Glomerular visceral epithelial cell (primary cell): ENCODE measurements around the gene RBFOX2.
A peak's percentile ranks its signal among the peaks of the same experiment; 100 is the strongest.

ENCODE experiments used
- DNase-seq: peaks from one replicate; pipeline ENCODE4 v3.0.0-alpha.2; 2016; ENCODE audit errors: extremely low spot score

The RBFOX2 gene

GRCh38 chr22:35864545-35865165 lies 164.0 kb downstream of the RBFOX2 start:
- DNase-seq, result no peak

DNA sequence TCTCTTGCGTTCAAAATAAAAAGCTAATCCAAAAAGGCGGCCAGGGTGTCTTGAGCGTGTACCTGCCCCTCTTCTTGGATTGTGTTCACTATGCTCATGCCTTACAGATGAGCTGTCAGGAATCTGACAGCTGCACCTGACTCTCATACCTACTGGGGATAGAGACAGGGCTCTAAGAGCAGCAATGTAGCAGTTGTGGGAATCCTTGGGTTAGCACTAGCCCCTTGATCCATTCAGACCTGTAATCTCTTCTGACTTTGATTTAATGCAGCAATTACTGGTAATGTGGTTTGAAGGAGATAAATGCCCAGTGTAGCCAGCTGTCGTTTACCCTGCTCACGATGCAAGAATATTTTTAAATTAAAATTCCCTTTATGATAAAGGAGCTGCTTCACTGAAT lies 165.2 kb downstream of the RBFOX2 start:
- no peak for DNase-seq

GRCh38 chr22:35862697-35863096 lies 165.9 kb downstream of the RBFOX2 start:
- no peak for DNase-seq

- DNase-seq, result no peak
These were observed 167.2 kb downstream of the RBFOX2 start for GRCh38 chr22:35861451-35861850.

GRCh38 chr22:35860837-35861236 lies 167.8 kb downstream of the RBFOX2 start:
- DNase-seq, result no peak

DNA sequence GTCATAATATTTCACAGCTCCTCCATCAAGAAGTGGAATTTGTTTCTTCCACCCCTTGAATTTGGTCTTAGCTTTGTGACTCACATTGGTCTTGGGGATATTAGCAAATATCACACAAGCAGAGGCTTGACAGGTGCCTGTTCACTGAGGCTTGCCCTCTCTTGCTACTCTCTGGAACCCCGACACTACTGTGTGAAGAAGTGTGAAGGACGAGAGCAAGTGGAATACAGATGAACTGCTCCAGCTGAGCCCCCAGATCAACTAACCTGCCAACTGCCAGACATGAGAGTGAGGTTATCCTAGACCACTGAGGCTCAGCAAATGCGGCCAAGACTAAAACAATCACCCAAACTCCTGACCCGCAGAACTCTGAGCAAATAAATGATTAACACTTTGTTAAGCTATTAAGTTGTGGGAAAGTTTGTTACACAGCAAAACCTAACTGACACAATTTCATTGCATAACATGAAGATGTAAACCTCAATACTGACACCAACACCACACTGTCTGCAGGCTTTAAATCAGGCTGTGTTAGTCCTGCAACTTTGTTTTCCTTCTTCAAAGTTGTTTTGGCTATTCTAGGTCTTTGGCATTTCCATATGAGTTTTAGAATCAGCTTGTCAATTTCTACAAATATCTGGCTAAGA lies 168.4 kb downstream of the RBFOX2 start:
- DNase-seq, result no peak

DNA sequence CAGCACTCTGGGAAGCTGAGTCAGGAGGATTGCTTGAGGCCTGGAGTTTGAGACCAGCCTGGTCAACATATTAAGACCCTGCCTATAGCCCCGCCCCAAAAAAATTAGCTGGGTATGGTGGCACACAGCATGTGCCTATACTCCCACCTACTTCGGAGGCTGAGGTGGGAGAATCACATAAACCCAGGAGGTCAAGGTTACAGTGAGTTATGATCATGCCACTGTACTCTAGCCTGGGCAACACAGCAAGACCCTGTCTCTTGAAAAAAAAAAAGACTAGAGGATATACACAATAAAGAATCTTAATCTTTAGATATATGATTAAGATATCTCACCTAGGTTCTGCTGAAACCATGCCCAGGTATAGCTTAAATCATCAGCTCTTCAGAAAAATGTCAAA lies 174.3 kb downstream of the RBFOX2 start:
- DNase-seq, result no peak

GRCh38 chr22:35852076-35852475 lies 176.5 kb downstream of the RBFOX2 start:
- no peak for DNase-seq

DNA sequence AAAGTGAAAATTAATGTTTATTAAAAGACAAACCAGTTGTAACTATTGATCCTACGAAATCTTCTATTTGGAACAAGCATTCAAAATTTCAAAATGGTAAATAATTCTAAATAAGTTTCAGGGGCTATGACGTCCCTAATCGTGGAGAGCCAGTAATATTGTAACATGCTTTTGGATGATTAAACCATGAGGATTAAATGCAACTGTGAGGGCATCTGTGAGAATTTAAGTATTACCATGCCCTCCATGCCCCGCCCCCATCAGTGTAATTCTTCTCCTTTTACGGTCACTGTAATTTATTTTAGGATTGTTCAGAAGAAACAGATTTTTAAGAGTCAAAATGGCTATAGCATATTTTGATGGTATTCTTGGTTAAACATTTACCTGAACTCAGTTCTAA lies 177.8 kb downstream of the RBFOX2 start:
- DNase-seq, result no peak

DNA sequence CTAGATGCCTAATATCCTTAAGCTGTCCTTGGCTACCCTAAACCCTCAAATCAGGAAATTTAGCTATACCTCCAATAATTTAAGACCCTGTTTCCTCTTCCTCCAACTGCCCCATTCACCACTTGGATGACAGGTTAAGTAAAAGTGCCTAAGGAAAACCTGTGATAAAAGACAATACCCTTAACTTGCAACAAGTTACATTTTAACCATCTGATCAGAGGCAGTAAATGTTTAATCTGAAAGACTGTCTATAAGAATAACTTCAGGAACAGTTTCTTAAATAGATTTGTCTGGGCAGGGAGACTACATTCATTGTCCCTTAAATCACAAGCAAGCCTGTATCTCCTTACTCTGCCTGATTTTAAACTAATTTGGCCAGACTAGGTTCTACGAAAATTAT lies 181.8 kb downstream of the RBFOX2 start:
- DNase-seq, result peak; percentile 11

DNA sequence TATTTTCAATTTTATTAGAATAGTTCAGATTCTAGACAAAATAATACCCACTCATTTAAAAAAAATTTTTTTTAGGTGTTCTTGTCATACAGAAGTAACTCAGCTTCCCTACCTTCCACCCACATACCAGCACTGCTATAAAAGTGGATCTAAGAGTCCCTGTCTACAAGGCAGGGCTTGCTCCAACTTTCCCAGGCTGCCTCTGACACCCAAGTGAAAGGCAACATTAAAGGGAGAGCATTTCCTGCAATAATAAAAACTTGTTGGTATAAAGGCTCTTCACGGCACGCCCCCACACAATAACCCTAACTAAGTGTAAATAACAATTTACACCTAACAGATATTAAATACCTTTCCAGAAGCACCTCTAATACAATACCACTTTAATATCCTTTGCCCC lies 183.7 kb downstream of the RBFOX2 start:
- no peak for DNase-seq

GRCh38 chr22:35842954-35843353 lies 185.7 kb downstream of the RBFOX2 start:
- DNase-seq, result peak; percentile 48

DNA sequence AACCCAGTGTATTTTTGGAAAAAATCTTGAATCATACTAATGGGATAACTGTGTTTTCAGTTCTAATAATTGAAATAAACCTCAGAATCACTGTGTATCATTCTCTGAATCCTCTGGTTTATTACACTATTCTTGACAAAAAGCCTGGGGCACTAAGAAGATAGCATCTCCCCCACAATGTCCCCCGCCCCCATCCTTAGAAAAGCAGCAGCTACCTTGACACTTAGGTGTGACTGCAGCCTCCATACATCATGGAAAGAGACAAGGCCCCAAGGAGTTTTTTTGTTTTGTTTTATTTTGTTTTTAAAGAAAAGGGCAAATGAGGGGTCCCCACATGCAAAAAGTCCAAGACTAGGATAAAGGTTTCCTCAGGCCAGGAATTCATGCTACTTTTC lies 186.1 kb downstream of the RBFOX2 start:
- no peak for DNase-seq

GRCh38 chr22:35841907-35842518 lies 186.6 kb downstream of the RBFOX2 start:
- no peak for DNase-seq

DNA sequence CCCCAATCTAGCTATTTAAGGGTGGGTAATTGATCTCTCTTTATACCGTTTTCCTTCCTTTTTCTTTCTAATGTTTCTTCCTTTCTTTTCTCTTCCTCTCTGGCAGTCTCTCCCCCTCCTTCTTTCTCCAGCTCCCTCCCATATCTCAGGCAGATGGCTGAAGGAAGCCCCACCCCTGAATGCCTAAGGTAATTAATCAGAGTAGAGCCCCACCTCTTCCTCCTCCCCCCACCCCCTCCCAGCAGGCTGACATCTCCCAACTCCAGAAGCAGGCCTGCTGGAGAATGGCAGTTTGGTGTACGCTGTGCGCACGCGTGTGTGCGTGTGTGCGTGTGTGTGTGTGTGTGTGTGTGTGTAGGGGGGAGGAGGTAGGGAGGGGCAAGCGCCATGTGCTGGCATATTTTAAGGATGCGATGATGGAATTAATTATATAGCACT lies 188.3 kb downstream of the RBFOX2 start:
- peak; percentile 94 for DNase-seq

GRCh38 chr22:35839841-35840301 lies 188.8 kb downstream of the RBFOX2 start:
- peak; percentile 25 for DNase-seq

GRCh38 chr22:35838855-35839576 lies 189.6 kb downstream of the RBFOX2 start:
- DNase-seq, result peak; percentile 54

DNA sequence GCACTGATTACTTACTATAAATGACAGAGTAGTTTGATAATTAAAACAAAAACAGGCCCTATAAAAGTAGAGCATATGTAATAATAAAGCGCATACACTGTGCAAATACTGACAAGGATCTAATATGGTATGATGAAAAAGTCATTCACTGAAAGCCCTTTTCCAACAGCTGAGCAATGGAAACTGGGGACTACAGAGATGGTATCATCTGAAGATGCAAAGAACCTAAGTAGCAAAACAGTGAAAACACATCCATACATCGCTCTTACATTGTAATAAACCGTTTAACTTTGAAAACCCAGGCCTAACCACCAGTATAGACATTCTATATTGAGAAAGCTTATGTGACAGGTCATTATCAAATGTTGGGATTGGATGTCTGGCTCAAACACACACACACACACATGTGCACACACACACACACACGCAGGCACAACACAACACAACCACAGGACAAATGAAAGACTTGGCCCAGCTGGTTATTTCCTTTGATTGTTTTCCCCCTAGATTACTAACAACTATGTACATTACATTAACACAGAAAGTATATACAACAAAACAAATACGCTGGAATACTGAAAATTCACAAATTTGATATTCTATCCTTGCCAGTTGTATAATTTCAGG lies 191.4 kb downstream of the RBFOX2 start:
- no peak for DNase-seq

DNA sequence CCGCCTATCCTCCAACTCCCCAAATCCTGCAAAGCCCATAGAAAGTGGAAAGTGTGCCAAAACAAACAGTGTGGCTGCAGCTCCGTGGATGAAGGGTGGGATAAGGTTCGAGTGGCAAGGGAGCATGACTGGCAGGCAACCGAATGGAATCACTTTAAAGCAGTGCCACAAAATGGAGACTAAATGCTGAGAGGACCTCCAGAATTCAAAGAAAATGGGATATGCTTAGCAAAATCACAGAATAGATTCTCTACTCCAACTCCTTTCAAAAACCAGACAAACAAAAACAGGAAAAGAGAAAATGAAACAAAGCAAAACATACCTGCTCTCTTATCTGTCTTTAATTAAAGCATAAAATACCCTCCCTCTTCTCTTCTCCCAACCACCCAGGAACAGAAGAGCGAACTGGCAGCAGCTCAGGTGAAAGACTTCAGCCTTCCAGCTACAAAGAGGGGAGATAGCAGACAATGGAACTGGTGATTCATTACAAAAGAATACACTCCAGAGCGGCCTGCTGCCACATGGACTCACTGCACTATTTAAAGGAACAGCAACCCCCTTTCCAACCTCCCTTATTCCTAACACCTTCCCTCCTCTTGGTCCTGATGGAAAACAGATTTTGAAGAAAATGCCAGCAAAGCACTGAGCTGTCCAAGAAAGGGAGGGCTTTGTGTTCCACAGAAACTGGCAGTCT lies 192.5 kb downstream of the RBFOX2 start:
- DNase-seq, result peak; percentile 84

DNA sequence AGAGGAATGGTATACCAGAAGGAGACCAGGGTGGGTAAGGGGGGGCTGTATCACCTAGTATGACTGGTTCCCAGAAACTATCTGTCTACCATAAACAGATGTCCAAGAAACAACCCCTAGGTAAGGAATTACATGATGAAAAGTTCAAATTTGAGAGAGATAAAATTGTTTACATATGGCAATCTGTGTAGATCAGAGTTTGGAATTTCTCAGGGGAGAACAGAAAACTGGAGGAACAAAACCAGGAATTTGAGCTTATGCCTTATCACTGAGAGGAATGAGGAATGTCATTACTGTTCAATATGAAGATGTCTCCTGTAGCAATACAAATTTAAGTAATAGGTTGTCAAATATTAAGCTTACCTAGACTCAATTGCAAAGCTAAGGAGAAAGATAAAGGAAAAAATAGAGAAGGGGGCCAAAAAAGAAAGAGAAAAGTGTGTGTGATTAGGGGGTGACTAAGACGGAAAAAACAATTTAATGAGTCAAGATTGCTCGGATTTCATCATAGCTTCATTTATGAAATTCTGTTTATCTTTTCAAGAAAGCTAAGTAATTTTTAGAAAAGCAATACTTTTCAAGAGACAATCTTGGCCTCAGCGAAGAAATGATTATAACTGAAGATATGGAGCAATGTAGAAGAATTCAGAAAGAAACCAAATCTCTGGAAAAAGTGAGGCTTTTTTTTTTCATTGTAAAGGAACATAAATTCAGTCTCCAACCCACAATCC lies 193.2 kb downstream of the RBFOX2 start:
- no peak for DNase-seq

GRCh38 chr22:35834061-35834460 lies 194.6 kb downstream of the RBFOX2 start:
- no peak for DNase-seq
